Right renal cortex interstitium (tissue), 3 donors: Measurements from ENCODE around the gene STRADA. TPM values are rescaled to one million over a fixed set of nuclear protein-coding genes. Genes with fewer than 3 reads are reported as not detected.

Experiments used
- DNase-seq, 3 donors: peaks; one replicate each; pipeline ENCODE4 v3.0.0-alpha.2; 2013; ENCODE audit warnings: low read depth in 3 of 3, low spot score in 2 of 3
- polyA plus RNA-seq, 3 donors: library from polyadenylated mRNA; unstranded; fragments of 120-200 nt; gene quantifications; one replicate each; pipeline ENCODE4 v1.2.1, GENCODE V29; 2013; ENCODE audit not compliant: insufficient read length in 3 of 3

STRADA gene
- polyA plus RNA-seq, 3 donors = 41.0 to 43.9 (median 41.8) TPM

- DNase-seq = no peak
Observed at GRCh38 chr17:63686138-63686685, 55.4 kb downstream of the STRADA start.

DNA sequence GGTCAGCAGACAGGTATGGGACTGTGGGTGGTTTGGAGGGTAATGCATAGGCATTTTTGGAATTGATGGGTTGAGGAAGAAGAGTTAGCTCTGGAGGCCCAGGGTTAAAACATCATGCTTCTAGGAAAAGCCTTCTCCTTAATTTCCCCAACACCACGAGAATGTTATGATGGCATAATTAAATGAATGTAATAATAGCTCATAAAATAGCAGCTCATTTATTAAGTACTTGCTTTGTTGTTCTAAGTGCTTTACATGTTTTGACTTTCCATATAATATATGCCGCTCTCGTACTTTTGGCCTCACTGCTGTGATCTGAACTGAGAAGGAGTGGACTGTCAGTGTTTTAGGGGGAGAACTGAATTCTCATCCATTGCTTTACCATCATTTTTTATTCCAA is 56.0 kb downstream of the STRADA start:
- no peak for DNase-seq

DNA sequence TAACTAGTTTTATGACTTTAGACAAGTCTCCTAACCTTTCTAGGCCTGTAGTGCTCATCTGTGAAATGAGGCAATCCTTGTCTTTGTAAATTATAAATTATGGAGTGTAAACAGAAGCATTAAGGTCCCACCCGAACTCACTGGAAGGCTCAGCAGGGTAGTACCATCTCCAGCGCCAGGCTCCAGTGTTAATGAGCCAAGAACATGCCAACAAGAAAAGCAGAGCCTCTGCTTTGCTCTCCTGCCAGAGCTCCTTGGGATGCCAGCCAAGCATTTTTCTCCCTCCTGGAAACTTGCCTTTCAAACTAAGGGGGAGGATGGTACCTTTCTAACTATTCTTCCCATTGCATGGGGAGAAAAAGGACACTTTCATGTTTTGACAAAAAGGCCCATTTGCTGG is 56.6 kb downstream of the STRADA start:
- no peak for DNase-seq

DNA sequence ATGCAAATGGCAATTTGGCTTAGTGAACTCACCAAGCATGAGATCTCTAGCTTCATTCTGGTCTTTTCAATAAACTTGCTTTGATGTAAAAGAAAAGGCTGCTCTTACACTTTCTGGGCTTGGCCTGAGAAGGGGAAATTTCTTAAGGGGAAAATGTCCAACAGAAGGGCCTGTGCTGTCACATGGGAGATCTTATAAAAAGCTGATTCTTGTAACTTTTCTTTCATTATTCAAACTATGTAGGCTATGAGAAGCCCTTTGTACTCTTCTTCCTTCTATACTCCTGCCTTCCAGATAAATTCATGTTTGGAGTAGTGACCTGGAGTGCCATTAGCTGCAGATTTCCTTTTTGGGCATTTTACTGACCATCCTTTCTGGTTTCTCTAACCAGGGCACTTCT is 58.6 kb downstream of the STRADA start:
- no peak for DNase-seq

DNA sequence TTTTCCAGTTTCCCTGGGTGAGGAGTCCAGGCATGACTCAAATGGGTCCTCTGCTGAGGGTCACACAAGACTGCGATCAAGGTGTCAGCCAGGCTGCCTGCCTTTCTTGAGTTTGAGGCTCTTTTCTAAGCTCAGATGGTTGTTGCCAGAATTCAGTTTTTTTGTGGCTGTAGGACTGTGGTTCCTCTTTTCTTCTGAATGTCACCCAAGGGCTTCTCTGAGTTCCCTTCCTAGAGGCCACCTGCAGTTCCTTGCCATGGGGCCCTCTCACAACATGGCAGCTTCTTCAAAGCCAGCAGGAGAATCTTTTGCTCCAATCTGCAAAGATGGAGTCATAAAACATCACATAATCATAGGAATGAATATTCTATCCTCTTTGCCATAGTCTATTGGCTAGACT is 59.2 kb downstream of the STRADA start:
- DNase-seq = no peak

- DNase-seq = no peak
Observed at GRCh38 chr17:63681530-63681929, 60.1 kb downstream of the STRADA start.

DNA sequence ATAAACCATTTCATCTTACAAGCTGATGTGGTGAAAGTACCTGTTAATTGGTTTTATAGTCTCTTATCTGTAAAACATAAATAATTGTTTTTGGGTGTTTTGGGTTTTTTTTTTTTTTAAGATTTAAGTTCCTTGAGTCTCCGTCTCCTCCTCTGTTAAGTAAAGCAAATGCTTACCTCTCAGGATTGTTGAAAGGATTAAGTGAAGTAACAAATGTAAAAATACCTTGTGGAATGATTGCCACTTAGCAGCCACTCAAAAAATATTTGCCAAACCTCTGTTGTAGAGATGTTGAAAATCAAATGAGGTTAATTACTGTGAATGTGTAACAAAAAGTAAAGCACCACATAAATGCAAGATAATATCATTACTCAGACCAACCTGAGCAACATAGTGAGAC is 60.9 kb downstream of the STRADA start:
- no peak for DNase-seq

- DNase-seq = no peak
Observed at GRCh38 chr17:63679214-63679613, 62.4 kb downstream of the STRADA start.

GRCh38 chr17:63676584-63676983 is 65.0 kb downstream of the STRADA start:
- DNase-seq = no peak

GRCh38 chr17:63675607-63676546 is 65.7 kb downstream of the STRADA start:
- peak in 2 of 3 donors; percentile 44 to 57 for DNase-seq

- no peak for DNase-seq
Observed at GRCh38 chr17:63675231-63675606, 66.4 kb downstream of the STRADA start.

DNA sequence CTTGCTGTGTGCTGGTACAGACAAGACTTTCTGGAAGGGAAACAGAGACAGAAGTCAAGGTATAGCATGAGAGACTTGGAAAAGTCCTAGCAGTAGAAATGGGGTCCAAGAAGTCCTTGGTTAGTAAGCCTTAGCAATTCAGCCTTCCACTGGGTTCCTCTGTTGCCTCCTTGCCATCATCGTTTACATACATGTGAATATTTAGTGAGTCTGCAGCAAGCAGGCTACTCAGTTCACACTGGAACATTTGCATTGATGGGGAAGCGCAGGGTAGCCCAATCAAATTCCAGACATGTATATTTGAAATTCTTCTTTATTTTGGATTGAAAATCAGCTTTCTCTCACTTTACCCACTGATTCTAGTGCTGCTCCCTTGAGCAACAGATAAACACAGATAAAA is 68.7 kb downstream of the STRADA start:
- DNase-seq = no peak

DNA sequence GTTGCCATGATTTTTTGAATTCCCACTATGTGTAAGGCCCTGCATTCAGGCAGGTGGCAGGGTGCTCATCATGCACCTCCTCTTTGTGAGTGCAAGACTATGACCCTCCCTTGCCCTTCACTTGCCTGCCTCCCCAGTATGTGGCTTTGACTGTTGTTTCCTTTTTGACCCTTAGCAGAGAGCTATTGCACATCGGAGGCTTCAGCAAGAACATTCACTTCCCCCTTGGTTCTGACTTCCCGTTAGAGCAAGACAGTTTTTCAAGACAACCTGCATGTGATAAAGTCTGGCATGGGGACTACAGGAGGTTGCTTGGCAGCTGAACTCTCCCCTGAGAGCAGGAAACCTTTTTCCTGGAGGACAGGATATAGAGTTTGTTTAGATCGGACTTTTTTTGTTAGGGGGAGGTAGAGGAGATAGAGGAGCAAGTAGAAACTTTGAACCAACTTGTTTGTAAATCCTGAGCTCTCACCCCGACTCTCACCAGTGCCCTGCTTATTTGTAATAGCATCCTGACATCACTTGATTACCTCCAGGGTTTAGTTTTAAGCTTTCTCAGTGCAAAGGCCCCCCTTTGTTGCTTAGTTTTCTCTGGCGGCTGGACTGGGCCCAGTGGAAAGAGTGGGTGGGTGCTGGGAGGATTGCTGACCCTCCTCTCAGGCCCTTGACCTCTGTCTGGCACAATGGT is 75.9 kb downstream of the STRADA start:
- DNase-seq = no peak

DNA sequence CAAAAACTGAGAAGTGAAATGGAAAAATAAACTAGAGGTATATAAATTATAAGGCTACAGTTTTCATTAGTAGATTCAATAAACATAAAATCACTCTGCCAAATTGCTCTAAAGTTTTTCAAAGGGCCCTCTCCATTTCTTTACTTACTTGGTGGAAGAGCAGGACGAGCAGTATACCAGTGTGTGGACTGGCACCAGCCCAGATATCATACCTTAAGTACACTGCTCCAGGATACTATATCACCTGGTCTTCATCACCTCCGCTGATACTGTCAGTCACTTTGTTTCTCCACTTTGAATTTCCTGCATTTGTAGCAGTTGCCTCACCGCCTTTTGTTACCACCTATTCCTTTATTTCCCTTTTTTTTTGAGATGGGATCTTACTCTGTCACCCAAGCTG is 81.7 kb downstream of the STRADA start:
- no peak for DNase-seq

DNA sequence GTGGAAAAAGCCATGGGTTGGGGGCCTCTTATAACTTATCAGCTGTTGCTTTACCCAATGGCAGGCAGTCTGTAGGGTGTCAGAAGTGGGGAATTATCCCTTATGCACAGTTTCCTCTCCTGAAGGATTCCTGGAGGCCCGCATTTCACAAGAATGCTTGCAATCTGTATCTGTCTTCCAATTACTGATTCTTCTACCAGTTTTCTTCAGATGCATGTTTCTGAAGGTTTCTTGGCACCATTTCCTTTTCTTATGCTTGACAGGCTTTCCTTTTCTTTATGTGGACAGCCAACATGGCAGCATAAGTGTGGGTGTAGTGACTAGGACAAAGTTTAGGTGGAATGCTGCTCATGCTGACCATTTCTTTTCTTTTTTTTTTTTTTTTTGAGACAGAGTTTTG is 83.2 kb downstream of the STRADA start:
- no peak for DNase-seq

DNA sequence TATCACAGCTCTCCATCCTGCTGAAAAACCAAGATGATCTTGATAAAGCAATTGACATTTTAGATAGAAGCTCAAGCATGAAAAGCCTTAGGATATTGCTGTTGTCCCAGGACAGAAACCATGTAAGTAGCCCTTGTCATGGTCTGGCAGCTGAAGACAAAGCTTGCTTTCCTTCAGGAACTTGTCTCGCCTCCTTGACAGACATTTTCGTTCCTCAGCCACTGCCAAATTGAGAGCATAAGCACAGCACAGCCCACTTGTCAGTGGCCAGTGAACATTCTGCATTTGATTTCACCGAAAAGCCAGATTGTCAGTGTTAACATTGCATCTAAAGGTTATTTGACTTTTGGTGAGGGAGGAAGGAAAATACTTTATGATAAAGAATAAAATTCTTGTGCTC is 83.8 kb downstream of the STRADA start:
- DNase-seq = no peak

DNA sequence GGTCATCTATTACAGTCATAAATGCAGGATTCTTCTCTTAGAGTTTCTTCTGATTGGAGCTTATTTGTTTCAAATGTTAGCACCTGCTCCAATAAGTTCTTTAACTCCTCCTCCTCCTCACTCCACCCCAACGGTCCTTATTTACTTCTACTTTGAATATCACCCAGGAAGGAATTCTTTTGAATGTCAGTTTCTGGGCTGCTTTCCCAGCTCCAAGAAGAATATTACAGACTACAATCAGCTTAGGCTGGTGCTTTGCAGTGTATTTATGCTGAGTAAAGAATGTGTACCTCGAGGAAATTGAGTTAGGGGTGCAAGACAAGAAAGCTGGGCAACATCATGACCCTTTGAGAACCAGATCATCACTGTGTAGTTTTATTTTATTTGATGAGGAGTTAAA is 88.5 kb downstream of the STRADA start:
- no peak for DNase-seq

Other genes with a start within 250 kb of the STRADA start
- gene KCNH6, start 218.4 kb downstream of the STRADA start, polyA plus RNA-seq = 1 to 10 TPM; 1.3 to 2.0 (median 1.7) TPM
- gene DCAF7, start 191.3 kb downstream of the STRADA start, polyA plus RNA-seq = 100 to 1,000 TPM; 107 to 117 (median 112) TPM
- 10 to 100 TPM; 27.1 to 28.2 (median 27.7) TPM for gene TACO1, start 140.9 kb downstream of the STRADA start, polyA plus RNA-seq
- 10 to 100 TPM; 26.3 to 27.9 (median 27.2) TPM for gene MAP3K3, start 119.4 kb downstream of the STRADA start, polyA plus RNA-seq
- 10 to 100 TPM; 21.5 to 23.1 (median 22.3) TPM for gene LIMD2, start 41.7 kb downstream of the STRADA start, polyA plus RNA-seq
- 100 to 1,000 TPM; 116 to 129 (median 127) TPM for gene CCDC47, start 31.8 kb upstream of the STRADA start, polyA plus RNA-seq
- gene DDX42, start 32.4 kb upstream of the STRADA start, polyA plus RNA-seq = 100 to 1,000 TPM; 154 to 189 (median 172) TPM
- 100 to 1,000 TPM; 191 to 203 (median 198) TPM for gene PSMC5, start 85.6 kb upstream of the STRADA start, polyA plus RNA-seq
- 10 to 100 TPM; 53.1 to 76.9 (median 69.5) TPM for gene FTSJ3, start 85.9 kb upstream of the STRADA start, polyA plus RNA-seq
- 10 to 100 TPM; 52.7 to 56.1 (median 53.4) TPM for gene SMARCD2, start 100.9 kb upstream of the STRADA start, polyA plus RNA-seq
- gene CSH2, start 131.9 kb upstream of the STRADA start, polyA plus RNA-seq = 1 to 10 TPM in 2 of 3 donors, not detected in 1; 1.2 to 2.2 TPM
- gene GH2, start 140.1 kb upstream of the STRADA start, polyA plus RNA-seq = not detected
- gene CSH1, start 154.8 kb upstream of the STRADA start, polyA plus RNA-seq = 1 to 10 TPM in 2 of 3 donors, under 1 TPM in 1; 0.40 to 7.5 (median 3.4) TPM
- gene CSHL1, start 169.5 kb upstream of the STRADA start, polyA plus RNA-seq = not detected
- gene GH1, start 177.0 kb upstream of the STRADA start, polyA plus RNA-seq = not detected
- gene CD79B, start 190.5 kb upstream of the STRADA start, polyA plus RNA-seq = 1 to 10 TPM; 2.8 to 4.4 (median 3.5) TPM
- gene SCN4A, start 231.1 kb upstream of the STRADA start, polyA plus RNA-seq = 1 to 10 TPM in 1 of 3 donors, under 1 TPM in 2; 0.85 to 1.3 (median 0.87) TPM